Non-pigmented ciliary epithelial cell (primary cell): ENCODE measurements around the gene TUBB4B.
"Not testable (repeated sequence)": the region's sequence is repeated elsewhere in the genome, so short reads cannot be mapped to it uniquely, and the experiment has no call there.

ENCODE experiments used
- DNase-seq: peaks from one replicate; pipeline ENCODE4 v3.0.0-alpha.2; 2010; ENCODE audit warnings: low read depth

Gene TUBB4B

GRCh38 chr9:137252555-137253506 is 11.7 kb downstream of the TUBB4B start:
- DNase-seq, result no peak

- DNase-seq, result no peak
These were observed 12.9 kb downstream of the TUBB4B start for GRCh38 chr9:137253717-137254623.

- no peak for DNase-seq
These were observed 13.7 kb downstream of the TUBB4B start, which contains the start of gene NELFB for GRCh38 chr9:137254624-137255447. TSS of gene NELFB (plus strand) at chr9:137255327.

DNA sequence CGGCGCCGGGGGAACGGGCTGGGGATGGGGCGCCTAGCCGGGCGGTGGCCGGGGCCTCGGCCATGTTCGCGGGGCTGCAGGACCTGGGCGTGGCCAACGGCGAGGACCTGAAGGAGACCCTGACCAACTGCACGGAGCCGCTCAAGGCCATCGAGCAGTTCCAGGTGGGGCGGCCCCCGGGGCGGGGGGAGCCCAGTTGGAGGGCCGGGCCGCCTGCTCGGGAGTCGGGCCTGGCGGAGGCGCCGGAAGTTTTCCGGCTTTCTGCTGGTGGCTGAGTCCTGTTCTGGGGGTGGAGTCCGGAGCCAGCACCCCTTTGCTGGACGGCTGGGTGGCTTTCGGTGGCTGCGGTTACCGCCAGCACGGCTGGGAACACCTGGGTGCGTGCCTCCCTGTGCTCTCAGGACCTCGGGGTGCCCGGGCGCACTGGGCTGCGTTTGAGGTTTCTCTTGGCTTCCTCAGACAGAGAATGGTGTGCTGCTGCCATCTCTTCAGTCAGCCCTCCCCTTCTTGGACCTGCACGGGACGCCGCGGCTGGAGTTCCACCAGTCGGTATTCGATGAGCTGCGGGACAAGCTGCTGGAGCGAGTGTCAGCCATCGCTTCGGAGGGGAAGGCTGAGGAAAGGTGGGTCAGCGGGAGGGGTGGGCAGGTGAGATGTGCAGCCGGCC is 14.5 kb downstream of the TUBB4B start:
- DNase-seq, result no peak

DNA sequence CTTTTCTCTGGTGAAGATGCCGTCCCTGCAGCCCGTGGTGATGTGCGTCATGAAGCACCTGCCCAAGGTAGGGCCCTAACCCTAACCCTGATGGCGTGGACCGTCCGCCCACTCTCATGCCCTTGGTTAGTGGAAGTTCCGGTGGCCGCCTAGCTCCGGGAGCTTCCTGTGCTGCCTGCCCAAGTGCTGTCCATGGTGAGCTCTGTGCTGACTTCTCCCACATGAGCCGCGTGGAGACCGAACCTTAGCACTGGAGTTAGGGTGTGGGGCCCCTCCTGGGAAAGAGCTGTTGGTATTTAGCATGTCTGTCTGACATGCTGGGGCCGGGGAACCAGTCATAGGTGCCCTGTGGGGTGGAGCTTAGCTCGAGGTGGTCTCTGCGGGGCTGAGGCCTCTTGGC is 15.3 kb downstream of the TUBB4B start:
- no peak for DNase-seq

GRCh38 chr9:137256856-137257255 is 15.8 kb downstream of the TUBB4B start:
- no peak for DNase-seq

- DNase-seq, result not testable (repeated sequence)
These were observed 21.3 kb downstream of the TUBB4B start for GRCh38 chr9:137262173-137262908.

DNA sequence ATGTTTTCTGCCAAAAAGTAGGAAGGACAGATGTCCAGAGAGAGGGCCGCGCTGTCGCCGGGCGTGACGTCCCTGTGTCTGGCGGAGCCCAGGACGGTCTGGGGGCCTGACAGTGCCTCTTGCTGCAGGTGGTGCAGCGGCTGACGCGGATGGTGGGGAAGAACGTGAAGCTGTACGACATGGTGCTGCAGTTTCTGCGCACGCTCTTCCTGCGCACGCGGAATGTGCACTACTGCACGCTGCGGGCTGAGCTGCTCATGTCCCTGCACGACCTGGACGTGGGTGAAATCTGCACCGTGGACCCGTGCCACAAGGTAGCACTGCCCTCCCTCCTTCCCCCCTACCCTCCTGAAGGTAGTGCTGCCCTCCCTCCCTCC is 21.8 kb downstream of the TUBB4B start:
- DNase-seq, result no peak

DNA sequence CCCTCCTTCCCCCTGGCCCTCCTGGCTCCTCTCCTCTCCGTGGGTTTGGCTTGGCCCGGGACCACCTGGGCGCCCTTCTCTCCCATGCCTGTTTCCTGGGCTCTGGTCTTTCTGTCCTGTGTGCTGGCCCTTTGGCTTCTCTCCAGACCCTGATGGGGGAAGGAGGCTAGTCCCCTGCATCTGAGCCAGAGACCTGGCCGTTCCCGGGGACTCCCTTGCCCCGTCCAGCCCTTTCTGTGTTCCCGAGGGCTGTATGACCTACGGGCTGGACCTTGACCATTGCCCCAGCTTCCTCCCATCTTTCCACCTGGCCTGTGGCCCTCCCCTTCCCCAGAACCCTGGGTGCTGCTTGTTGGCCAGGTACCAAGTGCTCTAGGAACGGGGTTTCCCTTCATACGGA is 22.4 kb downstream of the TUBB4B start:
- DNase-seq, result no peak

DNA sequence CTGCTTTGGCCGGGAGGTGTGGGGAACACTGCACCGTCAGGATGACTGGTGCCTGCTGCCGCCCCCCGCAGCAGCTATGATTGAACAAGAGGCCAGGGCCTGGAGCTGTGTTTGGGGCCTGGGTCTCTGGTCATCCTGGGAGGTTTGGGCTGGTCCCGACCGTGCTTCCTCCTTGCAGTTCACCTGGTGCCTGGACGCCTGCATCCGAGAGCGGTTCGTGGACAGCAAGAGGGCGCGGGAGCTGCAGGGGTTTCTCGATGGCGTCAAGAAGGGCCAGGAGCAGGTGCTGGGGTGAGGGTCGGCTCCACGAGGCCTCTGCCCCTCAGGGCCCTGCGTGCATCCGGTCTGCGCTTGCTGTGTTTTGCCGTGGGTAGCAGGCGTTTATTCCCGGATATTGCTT is 23.0 kb downstream of the TUBB4B start:
- DNase-seq, result no peak

DNA sequence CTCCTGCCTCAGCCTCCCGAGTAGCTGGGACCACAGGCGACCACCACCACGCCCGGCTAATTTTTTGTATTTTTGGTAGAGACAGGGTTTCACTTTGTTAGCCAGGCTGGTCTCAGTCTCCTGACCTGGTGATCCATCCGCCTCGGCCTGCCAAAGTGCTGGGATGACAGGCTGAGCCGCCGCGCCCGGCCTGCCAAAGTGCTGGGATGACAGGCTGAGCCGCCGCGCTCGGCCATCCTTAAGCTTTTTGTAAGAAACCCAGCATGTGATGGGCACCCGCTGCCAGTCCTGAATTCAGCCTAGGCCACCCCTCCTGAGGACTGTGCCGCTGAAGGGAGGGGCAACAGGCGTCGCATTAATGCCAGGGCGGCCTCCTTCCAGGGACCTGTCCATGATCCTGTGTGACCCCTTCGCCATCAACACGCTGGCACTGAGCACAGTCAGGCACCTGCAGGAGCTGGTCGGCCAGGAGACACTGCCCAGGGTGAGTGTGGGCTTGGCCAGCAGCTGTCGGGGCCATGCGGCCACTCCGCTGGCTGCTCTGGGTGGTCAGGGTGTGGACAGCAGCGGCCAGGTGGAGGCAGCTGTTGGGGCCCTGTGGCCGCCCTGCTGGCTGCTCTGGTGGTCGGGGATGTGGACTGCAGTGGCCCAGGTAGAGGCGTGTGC is 24.5 kb downstream of the TUBB4B start:
- DNase-seq, result no peak

- no peak for DNase-seq
These were observed 25.1 kb downstream of the TUBB4B start for GRCh38 chr9:137266162-137266527.

DNA sequence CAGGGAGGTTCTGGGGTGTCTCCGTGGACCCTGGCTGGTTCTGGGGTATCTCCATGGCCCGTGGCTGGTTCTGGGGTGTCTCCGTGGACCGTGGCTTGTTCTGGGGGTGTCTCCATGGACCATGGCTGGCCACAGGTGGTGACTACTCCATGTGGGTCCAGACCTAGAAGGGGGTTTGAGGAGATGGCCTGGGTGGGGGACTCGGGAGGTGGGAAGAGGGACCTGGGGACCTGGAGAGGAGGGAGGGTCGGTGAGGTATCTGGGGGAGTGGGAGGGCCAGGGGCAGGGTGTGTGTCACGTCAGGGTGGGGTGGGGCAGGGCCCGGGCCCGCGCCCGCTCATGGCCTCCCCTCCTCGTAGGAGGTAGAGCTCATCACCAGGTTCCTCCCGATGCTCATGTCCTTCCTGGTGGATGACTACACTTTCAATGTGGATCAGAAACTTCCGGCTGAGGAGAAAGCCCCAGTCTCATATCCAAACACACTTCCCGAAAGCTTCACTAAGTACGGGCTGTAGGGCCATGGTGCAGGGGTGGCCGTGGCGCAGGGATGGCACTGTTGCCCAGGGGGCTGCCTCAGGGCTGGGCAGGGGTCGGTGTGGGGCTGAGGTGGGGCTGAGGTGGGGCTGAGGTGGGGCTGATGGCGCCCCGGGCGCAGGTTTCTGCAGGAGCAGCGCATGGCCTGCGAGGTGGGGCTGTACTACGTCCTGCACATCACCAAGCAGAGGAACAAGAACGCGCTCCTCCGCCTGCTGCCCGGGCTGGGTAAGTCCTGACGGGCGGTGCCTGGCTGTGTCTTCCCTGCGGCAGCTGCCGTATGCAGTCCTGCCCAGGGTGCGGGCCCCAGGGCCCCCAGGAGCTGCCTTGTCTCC is 25.7 kb downstream of the TUBB4B start:
- DNase-seq, result no peak

DNA sequence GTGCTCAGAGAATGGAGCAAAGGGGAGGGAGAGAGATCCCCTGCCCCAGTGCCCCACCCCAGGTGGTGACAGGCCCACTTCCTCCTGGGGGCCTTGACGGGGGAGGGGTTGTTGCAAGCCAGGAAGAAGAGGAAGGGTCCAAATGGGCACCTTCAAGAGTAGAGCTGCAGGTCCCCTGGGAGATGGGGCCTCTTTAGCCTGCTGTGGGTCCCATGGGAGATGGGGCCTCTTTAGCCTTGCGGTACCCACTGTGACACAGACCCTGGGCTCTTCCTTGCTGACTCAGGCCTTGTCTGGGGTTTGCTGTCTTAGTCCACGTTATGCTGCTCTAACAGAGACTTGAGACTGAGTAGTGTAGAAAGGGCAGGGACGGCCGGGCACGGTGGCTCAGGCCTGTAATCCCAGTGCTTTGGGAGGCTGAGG is 26.9 kb downstream of the TUBB4B start:
- no peak for DNase-seq

GRCh38 chr9:137268538-137269201 is 27.6 kb downstream of the TUBB4B start:
- no peak for DNase-seq

- no peak for DNase-seq
These were observed 28.2 kb downstream of the TUBB4B start for GRCh38 chr9:137269231-137269772.

DNA sequence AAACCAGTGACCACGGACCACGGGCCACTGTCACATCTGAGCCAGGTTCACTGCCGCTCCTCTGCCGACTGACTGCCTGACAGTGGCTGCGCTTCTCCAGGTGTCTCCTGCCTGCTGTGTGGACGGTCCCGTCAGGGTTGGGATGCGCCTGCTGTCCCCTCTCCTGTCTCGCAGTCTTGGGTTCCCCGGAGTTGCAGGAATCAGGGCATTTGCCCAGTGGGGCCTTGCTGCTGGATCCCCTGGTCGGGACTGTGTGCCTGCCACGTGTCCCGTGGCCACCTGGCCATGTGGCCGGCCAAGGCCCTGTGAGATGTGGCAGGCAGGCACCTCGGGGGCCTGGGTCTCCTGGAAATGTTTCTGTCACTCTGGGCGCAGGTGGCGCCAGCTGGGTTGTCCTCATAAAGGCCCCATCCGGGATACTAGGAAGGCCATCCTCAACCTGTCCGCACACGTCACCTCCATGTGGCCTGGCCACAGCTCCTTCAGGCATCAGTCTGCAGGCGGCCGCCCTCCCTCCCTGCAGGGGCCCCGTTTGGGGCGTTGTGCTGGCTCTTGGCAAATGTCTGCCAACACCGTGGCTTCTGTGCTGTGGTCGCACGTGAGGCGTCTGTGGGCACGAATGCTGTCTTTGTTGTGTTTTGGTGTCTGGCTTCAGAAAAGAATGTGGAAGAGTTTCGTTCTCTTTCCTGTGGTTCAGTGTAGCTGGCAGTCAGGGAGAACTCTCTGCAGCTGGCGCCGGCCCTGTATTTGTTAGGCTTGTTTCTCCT is 30.0 kb downstream of the TUBB4B start:
- DNase-seq, result no peak

DNA sequence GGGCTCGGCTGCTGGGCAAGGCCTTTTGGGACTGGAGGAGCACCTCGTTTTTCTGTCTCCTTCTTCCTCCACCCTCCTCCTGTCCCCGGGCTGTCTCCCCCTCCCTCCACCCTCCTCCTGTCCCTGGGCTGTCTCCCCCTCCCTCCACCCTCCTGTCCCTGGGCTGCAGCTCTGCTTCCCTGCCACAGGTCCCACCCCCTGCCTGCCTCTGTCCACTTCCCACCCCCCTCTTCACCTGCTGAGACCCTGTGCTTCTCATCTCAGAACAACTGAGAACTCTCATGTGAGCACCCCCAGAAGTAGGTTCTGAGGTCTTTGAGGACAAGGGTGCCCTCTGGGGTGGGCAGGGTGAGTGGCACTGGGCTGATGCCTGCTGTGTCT is 30.6 kb downstream of the TUBB4B start:
- no peak for DNase-seq
